HG03469 (cell line): Measurements from ENCODE around the gene CCT5.
"Not testable (repeated sequence)": the region's sequence is repeated elsewhere in the genome, so short reads cannot be mapped to it uniquely, and the experiment has no call there.

Experiments used
- ATAC-seq: cut with Tn5 transposase; IDR thresholded peaks from one replicate; pipeline ENCODE4 v1.9.1; 2021; ENCODE audit warnings: mild to moderate bottlenecking, moderate library complexity, moderate number of reproducible peaks; ENCODE audit not compliant: unreplicated experiment

The CCT5 gene

DNA sequence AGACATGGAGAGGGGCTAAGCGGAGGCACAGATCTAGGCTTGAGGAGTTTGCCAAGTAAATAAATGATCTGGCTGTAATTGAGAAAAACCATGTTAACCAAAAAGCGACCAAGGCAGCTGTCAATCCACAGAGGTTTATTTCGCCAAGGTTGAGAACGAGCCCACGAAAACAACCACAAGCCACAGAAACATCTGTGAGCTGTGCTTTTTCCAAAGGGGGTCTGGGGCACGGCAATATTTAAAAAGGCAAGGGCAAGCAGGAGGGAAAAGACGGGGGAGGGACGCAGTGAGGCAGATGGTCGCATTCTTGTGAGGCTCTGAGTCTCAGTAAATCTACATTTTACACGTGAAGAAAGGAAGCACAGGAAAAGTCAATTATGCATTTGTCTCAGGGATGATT, 25.4 kb downstream of the CCT5 start:
- ATAC-seq = no peak

DNA sequence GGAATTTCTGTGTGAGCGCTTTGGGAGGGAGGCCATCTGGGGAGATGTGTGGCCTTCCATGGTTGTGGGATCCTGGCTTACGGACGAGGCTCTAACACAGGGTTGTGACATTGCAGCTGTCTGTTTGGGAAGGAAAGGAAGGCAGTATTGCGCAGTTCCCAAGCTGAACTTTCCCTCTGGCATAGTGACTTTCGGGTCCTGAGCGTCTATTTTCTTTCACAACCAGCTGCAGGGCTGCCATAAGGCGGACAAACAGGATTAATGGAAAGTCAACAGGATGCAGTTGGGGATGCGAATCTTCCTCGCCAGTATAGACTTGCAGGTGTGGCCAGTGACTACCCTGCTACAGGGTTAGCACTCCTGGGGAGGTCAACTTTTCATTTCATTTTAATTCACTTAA, 25.9 kb downstream of the CCT5 start:
- ATAC-seq = no peak

DNA sequence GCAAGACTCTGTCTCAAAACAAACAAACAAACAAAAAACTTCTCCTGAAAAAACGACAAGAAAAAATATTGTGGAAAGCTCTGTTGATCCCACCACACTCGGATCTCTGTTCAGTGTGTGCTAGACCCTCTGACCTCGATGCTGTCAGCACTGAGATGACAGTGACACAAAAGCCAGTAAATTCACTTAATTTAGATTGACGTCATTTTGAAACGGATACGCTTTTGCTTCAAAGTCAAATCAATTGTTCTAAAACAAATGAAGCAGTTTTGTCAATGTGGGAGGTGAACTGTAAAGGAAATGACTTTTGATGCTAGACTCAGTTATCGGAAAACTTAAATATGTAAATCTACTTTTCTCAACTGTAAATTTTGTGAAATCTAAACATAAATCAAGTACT, 26.6 kb downstream of the CCT5 start:
- no peak for ATAC-seq

DNA sequence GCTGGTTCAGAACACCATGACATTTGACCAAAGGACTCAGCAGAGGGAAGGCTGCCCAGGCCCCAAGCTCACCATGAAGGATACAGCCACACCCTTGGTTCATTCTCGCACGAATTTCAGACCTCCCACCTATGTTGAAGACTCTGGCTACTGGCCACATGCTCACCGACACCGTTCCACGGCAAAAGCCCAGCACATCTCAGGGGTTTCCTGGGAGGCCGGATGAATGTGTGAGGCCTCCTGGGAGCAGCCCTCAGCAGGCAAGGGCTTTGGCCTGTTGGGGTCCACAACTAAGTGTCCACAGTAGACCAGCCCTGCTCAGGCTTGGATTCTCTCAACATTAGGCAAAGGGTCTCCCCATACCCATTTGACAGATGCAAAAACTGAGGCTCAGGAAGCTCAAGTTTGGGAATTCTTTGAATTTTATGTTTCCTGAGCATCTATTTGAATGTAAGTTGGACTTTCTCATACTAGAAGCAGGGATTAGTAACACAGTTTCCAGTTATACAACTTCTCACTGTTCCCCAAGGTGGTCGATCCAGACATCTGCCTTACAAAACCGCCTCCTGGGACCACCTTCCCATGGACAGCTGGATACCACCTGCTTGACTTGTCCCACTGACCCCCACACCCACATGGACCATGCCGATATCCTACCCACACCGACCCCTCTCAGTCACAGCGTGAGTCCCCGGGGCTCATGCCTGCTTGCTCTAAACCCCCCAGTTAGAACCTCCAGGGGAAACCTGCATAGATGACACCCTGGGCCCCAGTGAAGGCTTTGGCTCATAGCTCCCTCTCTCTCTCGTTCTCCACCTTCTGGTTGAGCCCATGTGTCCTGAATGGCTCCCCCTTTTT, 27.9 kb downstream of the CCT5 start:
- no peak for ATAC-seq

DNA sequence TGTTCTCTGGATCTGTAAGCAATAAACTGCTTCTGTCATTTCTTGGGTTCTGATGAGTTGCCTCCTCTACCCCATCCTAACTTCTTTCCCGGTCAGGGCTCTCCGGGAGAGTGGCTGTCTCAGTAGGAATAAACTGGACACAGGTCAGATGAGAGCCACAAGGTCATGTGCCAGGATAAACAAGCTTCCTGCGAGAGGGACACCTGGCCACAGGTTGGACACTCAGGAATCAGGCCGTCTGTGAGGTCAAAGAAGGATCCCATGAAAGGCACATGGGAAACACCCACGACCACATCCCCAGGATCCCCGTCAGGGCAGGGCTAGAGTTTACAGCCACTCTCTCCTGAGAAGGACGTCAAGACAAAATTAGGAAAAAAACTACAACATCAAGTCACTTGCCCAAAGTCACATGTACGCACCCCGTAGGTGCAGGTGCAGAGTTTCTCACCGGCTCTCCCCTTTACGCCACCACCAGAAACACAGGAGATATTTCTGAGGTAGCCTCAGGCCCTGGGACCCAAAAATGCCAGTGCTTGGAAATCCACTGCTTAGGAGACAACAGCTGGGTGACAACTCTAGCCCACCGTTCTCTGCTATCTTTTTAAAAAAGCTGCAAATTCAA, 28.7 kb downstream of the CCT5 start:
- ATAC-seq = no peak

DNA sequence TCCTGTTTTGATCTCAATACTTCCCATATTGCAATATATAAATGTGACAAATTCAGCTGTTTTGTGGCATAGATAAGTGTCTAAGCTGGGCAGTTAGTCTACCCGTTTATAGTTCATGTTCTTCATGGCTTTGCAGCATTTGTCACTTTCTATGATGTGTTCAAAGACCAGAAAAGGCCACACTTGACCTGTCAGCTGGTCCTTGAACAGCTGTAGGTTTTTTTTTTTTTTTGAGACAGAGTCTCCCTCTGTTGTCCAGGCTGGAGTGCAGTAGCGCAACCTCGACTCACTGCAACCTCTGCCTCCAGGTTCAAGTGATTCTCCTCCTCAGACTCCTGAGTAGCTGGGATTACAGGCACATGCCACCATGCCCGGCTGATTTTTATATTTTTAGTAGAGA, 29.2 kb downstream of the CCT5 start:
- no peak for ATAC-seq

DNA sequence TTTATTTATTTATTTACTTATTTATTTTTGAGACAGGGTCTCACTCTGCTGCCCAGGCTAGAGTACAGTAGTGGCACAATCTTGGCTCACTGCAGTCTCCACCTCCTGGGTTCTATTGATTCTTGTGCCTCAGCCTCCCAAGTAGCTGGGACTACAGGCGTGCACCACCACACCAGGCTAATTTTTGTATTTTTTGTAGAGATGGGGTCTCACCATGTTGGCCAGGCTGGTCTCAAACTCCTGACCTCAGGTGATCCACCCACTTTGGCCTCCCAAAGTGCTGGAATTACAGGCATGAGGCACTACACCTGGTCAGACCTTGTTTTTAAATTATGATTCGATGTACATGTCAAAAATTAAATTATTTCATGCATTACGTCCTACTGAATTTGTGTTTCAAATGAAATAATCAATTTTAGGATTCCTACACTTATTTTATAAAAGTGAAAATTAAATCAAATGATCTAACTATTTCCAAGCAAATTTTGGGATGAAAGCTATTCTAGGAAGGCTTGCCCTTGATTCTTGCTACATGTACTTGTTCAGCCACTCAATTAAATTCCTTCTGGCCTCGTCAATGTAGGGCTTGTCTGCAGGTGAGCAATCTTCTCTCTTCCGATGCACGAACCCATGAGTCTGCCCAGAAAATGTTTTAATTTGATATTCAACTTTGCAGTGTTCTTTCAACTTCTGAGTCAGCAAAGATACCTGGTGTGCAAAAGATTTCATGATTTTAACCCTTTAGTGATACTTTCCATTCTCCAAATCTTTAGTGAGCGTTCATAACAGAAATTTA, 30.0 kb downstream of the CCT5 start:
- no peak for ATAC-seq

DNA sequence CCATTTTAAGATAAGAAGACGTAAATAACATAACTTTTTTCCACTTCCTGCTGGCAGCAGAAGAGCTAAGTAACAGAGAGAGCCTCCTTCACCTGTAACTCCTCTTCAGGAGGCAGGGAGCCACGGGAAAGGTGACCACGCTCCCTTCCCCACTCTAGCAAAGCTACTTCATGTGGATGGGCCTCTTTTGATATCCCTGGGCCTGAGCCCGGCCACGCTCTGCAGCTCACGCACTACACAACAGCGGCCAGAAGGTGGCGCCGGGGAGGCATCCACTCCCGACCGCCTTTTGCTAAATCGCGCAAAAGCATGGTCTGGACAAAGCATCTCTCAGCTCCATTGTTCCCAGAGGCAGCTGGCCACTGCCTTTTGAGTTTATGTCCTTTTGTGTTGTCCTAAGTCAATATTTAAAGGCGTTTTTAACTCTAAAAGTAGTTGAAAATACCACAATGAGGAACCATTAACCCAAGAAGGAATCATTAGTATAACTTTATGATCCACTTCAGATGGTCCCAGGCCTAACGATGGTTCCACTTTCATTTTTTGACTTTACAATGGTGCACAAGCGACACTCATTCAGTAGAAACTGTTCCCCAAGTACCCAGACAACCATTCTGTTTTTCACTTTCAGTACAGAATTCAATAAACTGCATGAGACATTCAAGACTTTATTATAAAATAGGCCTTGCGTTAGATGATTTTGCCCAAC, 34.0 kb downstream of the CCT5 start:
- ATAC-seq = peak; percentile 89

DNA sequence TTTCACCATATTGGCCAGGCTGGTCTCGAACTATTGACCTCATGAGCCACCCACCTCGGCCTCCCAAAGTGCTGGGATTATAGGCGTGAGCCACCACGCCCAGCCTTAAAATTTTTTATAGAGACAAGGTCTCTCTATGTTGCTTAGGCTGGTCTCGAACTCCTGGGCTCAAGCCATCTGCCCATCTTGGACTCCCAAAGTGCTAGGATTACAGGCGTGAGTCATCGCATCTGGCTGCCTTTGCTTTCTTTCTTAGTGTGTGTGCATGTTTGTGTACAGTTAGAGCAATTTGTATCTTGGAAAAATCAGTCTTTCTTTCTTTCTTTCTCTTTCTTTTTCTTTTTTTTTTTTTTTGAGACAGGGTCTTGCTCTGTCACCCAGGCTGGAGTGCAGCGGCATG, 35.3 kb downstream of the CCT5 start:
- ATAC-seq = not testable (repeated sequence)

DNA sequence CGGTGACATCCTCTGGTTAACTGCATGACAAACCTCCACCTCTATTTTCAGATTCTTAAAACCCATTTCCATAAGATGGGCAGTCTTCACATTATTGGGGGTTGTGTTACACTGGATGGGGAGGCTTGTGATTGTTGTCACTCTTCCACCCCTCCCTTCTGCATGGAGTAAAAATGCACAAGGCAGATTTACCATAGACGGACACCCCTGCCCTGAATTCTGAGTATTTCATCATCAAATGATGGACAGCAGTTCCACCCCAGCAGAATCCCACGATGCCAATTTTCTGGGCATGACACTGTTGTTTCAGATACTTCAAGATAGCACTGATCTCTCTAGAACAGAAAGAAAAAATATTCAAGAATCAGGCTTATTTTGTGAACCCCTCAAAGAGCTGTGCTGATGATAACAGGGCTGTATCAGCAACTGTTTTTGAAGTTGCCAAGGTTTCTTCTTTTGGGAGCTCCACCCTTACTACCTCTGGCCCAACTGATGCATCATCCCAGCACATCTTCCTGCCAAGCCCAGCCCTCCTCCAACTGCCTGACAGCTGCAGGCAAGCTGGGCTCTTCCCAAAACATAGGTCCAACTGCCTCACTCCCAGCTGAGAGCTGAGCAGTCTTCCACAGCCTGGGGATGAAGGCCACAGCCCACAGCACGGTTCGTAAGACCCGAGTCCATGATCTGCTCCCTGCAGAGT, 36.2 kb downstream of the CCT5 start:
- no peak for ATAC-seq

DNA sequence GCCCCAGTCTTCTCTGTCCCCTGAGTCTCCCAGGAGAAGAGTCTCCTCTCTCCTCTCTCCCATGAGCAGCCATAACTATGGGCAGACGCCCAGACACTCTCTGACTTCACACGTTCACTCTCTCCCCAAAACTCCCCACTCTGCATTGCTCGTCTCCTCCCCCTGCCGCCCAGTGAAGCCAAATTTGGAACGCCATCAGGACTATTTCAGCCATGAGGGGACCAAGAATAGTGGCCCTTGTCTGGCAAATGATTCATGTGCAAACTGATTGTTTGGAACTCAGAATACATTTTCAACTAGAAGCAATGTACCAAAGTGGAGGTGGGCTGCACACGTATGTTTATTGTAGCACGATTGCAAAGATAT, 36.8 kb downstream of the CCT5 start:
- no peak for ATAC-seq

DNA sequence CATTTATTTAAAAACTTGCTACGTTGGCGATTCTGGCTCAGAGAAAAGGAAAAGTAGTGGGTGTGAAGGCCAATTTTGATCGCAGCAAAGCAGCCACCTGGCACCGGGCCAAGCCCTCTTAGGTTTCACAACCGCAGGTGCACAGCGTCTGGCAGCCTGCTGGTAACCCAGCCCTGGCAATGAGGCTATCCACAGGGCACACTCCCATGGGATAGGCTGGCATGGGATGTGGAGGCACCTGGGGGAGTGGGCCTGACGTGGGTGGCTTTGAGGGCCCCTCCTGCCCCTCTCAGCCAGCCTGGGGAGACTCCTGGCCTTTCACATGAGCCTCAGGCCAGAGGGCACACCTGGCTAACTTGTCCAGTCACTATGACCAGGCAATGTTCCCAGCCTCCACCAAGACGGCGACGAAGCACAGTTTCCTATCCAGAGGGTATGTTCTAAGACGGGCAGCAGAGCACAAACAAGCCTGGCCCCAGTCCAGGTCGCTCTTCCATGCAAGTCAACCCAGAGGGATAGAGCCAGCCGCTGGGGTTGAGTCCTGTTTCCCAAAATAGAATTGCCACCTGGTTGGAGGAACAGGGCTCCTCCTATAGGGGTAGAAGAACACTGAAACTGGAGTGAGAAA, 38.6 kb downstream of the CCT5 start:
- ATAC-seq = peak; percentile 44

DNA sequence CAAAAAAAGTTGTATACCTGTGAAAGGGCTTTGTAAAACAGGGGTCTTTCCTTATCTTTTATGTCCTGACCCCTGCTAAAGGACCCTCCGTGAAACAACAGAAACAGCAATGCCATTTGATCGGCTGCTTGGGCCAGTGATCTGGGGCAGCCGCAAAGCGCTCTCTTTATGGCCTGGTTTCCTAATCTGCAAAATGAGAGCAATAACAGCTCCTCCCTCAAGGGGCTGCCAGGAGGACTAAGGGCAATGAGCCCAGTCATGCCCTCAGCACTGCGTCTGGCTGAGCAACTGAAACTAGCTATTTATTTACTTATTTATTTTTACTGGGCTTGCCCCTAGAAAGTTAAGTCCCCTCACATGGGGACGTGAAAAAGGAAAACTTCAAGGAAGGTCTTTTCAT, 39.3 kb downstream of the CCT5 start:
- ATAC-seq = no peak

DNA sequence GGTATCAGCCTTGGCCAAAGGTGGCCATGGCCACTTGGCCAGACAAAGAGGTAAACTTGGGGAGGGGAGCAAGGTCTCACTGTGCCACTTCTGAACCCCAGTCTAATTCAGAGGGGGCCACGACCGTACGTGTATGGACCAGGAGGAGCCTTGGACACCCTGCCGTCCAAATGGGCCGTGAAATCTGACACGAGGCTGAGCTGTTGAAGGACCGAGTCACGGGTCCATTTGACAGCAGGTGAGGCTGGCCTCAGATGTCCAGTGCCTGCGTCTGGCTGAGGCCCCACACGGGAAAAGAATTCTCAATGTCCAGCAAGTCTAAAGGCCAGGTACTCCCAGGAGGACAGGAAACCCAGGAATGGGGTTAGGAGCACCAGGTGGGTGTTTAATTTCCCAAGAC, 39.9 kb downstream of the CCT5 start:
- no peak for ATAC-seq

DNA sequence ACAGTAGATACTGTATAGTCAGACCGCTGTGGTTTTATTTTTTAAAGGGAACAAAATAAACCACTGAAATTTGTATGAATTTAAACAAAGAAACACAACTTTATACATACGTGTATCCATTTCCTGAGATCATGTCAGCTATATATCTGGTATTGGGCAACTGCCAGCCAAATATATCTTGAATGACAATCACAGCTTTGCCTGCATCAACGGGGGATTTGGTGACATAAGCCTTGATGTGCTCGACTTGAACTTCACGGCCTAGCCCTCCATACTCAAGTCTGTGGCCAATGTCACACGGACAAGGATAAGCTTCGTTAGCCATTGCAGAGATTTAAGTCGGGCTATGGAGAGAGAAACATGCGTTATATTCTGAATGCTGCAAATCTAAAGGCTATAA, 40.4 kb downstream of the CCT5 start:
- ATAC-seq = no peak

DNA sequence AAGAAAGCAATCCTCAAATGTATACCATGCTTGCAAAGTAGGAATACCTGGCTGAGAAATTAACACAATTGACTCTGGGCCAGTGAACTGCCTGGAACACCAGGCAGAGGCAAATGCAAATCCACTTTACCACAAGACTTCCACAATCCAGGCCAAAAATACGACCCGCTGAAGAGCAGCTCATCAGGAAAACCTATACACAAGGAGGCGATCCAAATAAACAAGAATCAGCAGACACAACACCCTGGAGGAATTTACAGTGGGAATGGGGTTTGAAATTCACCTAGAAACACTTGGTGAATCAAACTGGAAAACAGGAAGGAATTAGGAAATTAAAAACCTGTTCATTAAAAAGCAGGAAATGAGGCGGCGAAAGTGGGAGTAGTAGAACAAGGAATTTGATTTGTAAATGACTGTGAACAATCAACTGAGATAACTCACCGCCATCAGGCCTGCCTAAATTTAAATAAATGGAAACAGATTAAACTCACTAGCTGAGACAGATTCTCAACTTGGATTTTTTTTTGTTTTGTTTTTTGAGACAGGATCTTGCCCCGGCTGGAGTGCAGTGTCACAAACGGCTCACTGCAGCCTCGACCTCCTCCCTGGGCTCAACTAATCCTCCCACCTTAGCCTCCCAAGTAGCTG, 41.7 kb downstream of the CCT5 start:
- ATAC-seq = no peak

DNA sequence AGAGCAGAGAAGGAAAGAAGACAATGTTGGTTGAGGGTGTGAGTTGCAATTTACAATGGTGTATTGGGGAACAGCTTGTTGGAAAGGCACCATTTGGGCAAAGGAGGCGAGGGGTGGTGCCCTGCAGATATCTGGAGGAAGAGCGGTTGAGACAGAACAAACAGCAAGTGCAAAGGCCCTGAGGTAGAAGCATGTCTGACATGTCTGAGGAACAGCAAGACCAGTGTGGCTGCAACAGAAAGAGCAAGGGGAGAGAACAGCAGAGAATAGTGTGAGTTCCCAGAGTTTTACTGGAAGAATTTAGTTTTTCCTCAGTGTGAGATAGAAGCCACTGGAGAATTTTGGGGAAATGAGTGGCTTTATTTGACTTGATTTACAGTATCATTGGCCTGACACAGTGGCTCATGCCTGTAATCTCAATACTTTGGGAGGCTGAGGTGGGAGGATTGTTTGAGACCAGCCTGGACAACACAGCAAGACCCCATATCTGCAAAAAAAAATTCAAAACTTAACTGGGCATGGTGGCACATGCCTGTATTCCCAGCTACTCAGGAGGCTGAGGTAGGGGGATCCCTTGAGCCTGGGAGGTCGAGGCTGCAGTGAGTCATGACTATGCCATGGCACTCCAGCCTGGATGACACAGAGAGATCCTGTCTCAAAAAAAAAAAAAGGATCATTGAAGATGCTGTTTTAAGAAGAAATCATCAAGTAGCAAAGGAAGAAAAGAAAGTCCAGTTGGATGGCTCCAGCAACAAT, 44.0 kb downstream of the CCT5 start:
- ATAC-seq = no peak

DNA sequence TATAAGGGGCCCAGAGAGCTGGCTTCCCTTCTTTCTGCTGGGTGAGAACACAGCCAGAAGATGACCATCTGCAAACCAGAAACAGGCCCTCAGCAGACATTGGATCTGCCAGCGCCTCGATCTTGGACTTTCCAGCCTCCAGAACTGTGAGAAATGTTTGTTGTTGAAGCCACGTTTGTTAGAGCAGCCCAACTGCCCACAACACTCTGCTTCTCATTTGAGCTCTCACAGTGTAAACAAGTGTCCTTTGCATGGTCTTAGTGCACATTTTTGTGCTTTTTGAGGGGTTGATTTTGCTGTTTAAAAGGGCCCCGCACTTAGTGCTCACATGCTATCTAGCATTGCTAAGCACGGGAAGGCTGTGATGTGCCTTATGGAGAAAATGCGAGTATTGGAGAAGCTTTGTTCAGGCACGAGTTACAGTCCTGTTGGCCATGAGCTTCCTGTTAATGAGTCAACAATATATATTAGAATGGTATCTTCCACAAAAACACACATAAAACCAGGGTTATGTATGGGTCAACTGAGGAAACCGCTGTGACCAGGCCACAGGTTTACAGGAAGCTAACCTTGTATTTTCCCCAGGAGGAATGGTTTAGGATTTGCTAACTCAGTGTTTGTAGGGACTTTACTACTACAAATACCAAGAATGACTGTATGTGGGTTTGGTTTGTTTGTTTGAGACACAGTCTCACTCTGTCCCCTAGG, 45.7 kb downstream of the CCT5 start:
- ATAC-seq = no peak
